Fibroblast of lung (primary cell): ENCODE measurements around the gene FHIT. TPM values are rescaled to one million over a fixed set of nuclear protein-coding genes. Genes with fewer than 3 reads are reported as not detected.

Source experiments
- DNase-seq, 2 donors: peaks; one replicate each; pipeline versions ENCODE4 v3.0.0 to v3.0.0-alpha.2; 2010; ENCODE audit warnings: low read depth in 2 of 2
- H2AFZ ChIP-seq: 2 replicates; pipeline ENCODE4 v1.5.1; 2012; ENCODE audit warnings: low read length, control low read depth, inconsistent platforms
- H3K27ac ChIP-seq: 2 replicates; pipeline ENCODE4 v1.5.1; 2011; ENCODE audit warnings: low read length, control low read depth; ENCODE audit not compliant: insufficient read depth
- H3K27me3 ChIP-seq: 2 replicates; pipeline ENCODE4 v1.5.1; 2011; ENCODE audit warnings: mild to moderate bottlenecking, low read length; ENCODE audit not compliant: control insufficient read depth, insufficient read depth
- H3K36me3 ChIP-seq: 2 replicates; pipeline ENCODE4 v1.5.1; 2011; ENCODE audit warnings: low read length; ENCODE audit not compliant: control insufficient read depth, insufficient read depth
- H3K4me1 ChIP-seq: 2 replicates; pipeline ENCODE4 v1.5.1; 2011; ENCODE audit warnings: low read length; ENCODE audit not compliant: control insufficient read depth, insufficient read depth; ENCODE audit errors: extremely low read depth
- H3K4me2 ChIP-seq: 2 replicates; pipeline ENCODE4 v1.5.1; 2011; ENCODE audit warnings: low read length, control low read depth; ENCODE audit not compliant: insufficient read depth; ENCODE audit errors: extremely low read depth
- H3K4me3 ChIP-seq, 4 experiments: fragments of 200-600 bp in 1 of 4; sonication (generic) in 1 of 4; replicated peaks in 1 of 4; 2 replicates each; pipeline ENCODE4 v1.5.1; 2011 to 2016; ENCODE audit warnings: low read length in 4 of 4, low read depth in 3 of 4, mild to moderate bottlenecking in 3 of 4, control low read depth in 2 of 4, inconsistent platforms in 1 of 4, mixed read lengths in 1 of 4; ENCODE audit not compliant: insufficient read depth in 1 of 4; ENCODE audit errors: control extremely low read depth in 1 of 4
- H3K79me2 ChIP-seq: 2 replicates; pipeline ENCODE4 v1.5.1; 2012; ENCODE audit warnings: mild to moderate bottlenecking, low read length, inconsistent platforms; ENCODE audit not compliant: control insufficient read depth, insufficient read depth
- H3K9ac ChIP-seq: 2 replicates; pipeline ENCODE4 v1.5.1; 2011; ENCODE audit warnings: mild to moderate bottlenecking, low read length, control low read depth; ENCODE audit not compliant: insufficient read depth
- H3K9me3 ChIP-seq: 2 replicates; pipeline ENCODE4 v1.5.1; 2012; ENCODE audit warnings: low read depth, low read length; ENCODE audit not compliant: control insufficient read depth, insufficient read depth
- H4K20me1 ChIP-seq: 2 replicates; pipeline ENCODE4 v1.5.1; 2011; ENCODE audit warnings: low read length; ENCODE audit not compliant: control insufficient read depth, insufficient read depth; ENCODE audit errors: extremely low read depth
- CTCF ChIP-seq, 2 donors: IDR thresholded peaks in 1 of 2; conservative IDR thresholded peaks in 1 of 2; 1 replicate in 1 of 2; 2 replicates in 1 of 2; pipeline ENCODE4 v1.5.1; 2011 to 2012; ENCODE audit warnings: low read length in 2 of 2, control low read depth in 1 of 2, inconsistent platforms in 1 of 2, low read depth in 1 of 2, mild to moderate bottlenecking in 1 of 2
- EZH2 ChIP-seq: IDR thresholded peaks from 2 replicates; pipeline ENCODE4 v1.5.1; 2012; ENCODE audit warnings: low read length, control low read depth, mild to moderate bottlenecking; ENCODE audit errors: missing control alignments
- polyA plus RNA-seq, 2 donors: library from polyadenylated mRNA; depleted of rRNA in 1 of 2; stranded (reverse) in 1 of 2; unstranded in 1 of 2; fragments of >200 nt; gene quantifications; 2 replicates each; pipeline ENCODE4 v1.2.1, GENCODE V29; 2011 to 2012; ENCODE audit warnings: missing spikeins in 1 of 2
- total RNA-seq: library from RNA; depleted of rRNA; stranded (reverse); fragments of >200 nt; gene quantifications from 2 replicates; pipeline ENCODE4 v1.2.1, GENCODE V29; 2014

FHIT gene
- total and polyA plus RNA-seq, 2 donors (not counting 1 experiment from before 2014, with no cell fraction given): 0.79 to 2.1 TPM

GRCh38 chr3:61094608-61095007 lies 156.6 kb downstream of the FHIT start:
- H4K20me1 ChIP-seq: no peaks in the 10 kb centered on the region
- H3K4me1 ChIP-seq: no peaks in the 10 kb centered on the region
- no peaks in the 10 kb centered on the region for H3K9me3 ChIP-seq
- no peak overlapping the region for H3K4me2 ChIP-seq
- H3K27ac ChIP-seq: no peak overlapping the region
- H3K9ac ChIP-seq: no peak overlapping the region
- H2AFZ ChIP-seq: no peak overlapping the region
- no peaks in the 10 kb centered on the region for H3K36me3 ChIP-seq
- no peak for TF ChIP-seq CTCF (conservative IDR thresholded peaks at IDR 0.05 in 1 of 2, IDR thresholded peaks at IDR 0.05 in 1 of 2; ENCODE audit: low read depth in 1 of 2, low read length in 2 of 2)
- no peak for TF ChIP-seq EZH2
- DNase-seq: no peak
- no peak overlapping the region for H3K4me3 ChIP-seq
- no peaks in the 10 kb centered on the region for H3K27me3 ChIP-seq
- H3K79me2 ChIP-seq: no peaks in the 10 kb centered on the region

GRCh38 chr3:61093364-61093763 lies 157.9 kb downstream of the FHIT start:
- Histone ChIP-seq H3K4me1 (no peaks in the 10 kb centered on the region), H3K36me3 (no peaks in the 10 kb centered on the region), H4K20me1 (no peaks in the 10 kb centered on the region), H3K27me3 (no peaks in the 10 kb centered on the region), H3K4me2 (no peak overlapping the region), H3K9ac (no peak overlapping the region), H3K4me3 (no peak overlapping the region), H3K27ac (no peak overlapping the region), H3K79me2 (no peaks in the 10 kb centered on the region), H2AFZ (no peak overlapping the region), H3K9me3 (no peaks in the 10 kb centered on the region)
- DNase-seq: no peak
- TF ChIP-seq EZH2 (no peak), CTCF (conservative IDR thresholded peaks at IDR 0.05 in 1 of 2, IDR thresholded peaks at IDR 0.05 in 1 of 2; ENCODE audit: low read depth in 1 of 2, low read length in 2 of 2) (no peak)

- Histone ChIP-seq H3K9ac (no peak overlapping the region), H3K4me3 (no peak overlapping the region), H3K79me2 (no peaks in the 10 kb centered on the region), H3K9me3 (no peaks in the 10 kb centered on the region), H3K36me3 (no peaks in the 10 kb centered on the region), H3K4me2 (no peak overlapping the region), H3K27me3 (no peaks in the 10 kb centered on the region), H3K4me1 (no peaks in the 10 kb centered on the region), H2AFZ (no peak overlapping the region), H3K27ac (no peak overlapping the region), H4K20me1 (no peaks in the 10 kb centered on the region)
- TF ChIP-seq EZH2 (no peak), CTCF (conservative IDR thresholded peaks at IDR 0.05 in 1 of 2, IDR thresholded peaks at IDR 0.05 in 1 of 2; ENCODE audit: low read depth in 1 of 2, low read length in 2 of 2) (no peak)
- no peak for DNase-seq
Observed at GRCh38 chr3:61092870-61093269, 158.4 kb downstream of the FHIT start.
